Measurements from ENCODE around the gene HDGFL2.

Gene HDGFL2

GRCh38 chr19:4506449-4507149, 34.5 kb downstream of the HDGFL2 start:
- no peak for TF ChIP-seq CTCF (IDR thresholded peaks at IDR 0.05; ENCODE audit: low read depth, low read length, poor library complexity, severe bottlenecking)
- TF ChIP-seq EZH2phosphoT487 (IDR thresholded peaks at IDR 0.05; ENCODE audit: borderline replicate concordance, low read length) = no peak
- Histone ChIP-seq H3K4me2 (ENCODE audit: low read length) (no peak overlapping the region), H3K9me2 (replicated peaks; ENCODE audit: control insufficient read depth, low read length) (no peaks in the 10 kb centered on the region), H3K4me1 (ENCODE audit: control insufficient read depth, low read length) (peaks cover 3% of the 10 kb centered on the region; the same call in 1 of the 2 replicates), H3K9me3 (ENCODE audit: control insufficient read depth, insufficient read depth, low read length) (no peaks in the 10 kb centered on the region), H3K27ac (ENCODE audit: low read depth, low read length) (no peak overlapping the region), H4K20me1 (ENCODE audit: control insufficient read depth, insufficient read depth, low read depth, low read length) (no peaks in the 10 kb centered on the region), H3K27me3 (ENCODE audit: control insufficient read depth, low read length) (no peaks in the 10 kb centered on the region), H3K79me2 (ENCODE audit: control insufficient read depth, low read length) (no peaks in the 10 kb centered on the region), H3K36me3 (ENCODE audit: control insufficient read depth, low read length) (no peaks in the 10 kb centered on the region; the same call in 1 of the 2 replicates), H3F3A (ENCODE audit: control insufficient read depth, insufficient read depth) (no peaks in the 10 kb centered on the region), H3K4me3 (ENCODE audit: low read length) (no peak overlapping the region)

- Histone ChIP-seq H3K4me1 (ENCODE audit: control insufficient read depth, low read length) (peaks cover 3% of the 10 kb centered on the region; the same call in 1 of the 2 replicates), H3K79me2 (ENCODE audit: control insufficient read depth, low read length) (no peaks in the 10 kb centered on the region), H3K27me3 (ENCODE audit: control insufficient read depth, low read length) (no peaks in the 10 kb centered on the region), H3K36me3 (ENCODE audit: control insufficient read depth, low read length) (no peaks in the 10 kb centered on the region; the same call in 1 of the 2 replicates), H3K4me3 (ENCODE audit: low read length) (no peak overlapping the region), H3K27ac (ENCODE audit: low read depth, low read length) (no peak overlapping the region), H3F3A (ENCODE audit: control insufficient read depth, insufficient read depth) (no peaks in the 10 kb centered on the region), H3K9me2 (replicated peaks; ENCODE audit: control insufficient read depth, low read length) (no peaks in the 10 kb centered on the region), H3K9me3 (ENCODE audit: control insufficient read depth, insufficient read depth, low read length) (no peaks in the 10 kb centered on the region), H4K20me1 (ENCODE audit: control insufficient read depth, insufficient read depth, low read depth, low read length) (no peaks in the 10 kb centered on the region), H3K4me2 (ENCODE audit: low read length) (no peak overlapping the region)
- no peak for TF ChIP-seq CTCF (IDR thresholded peaks at IDR 0.05; ENCODE audit: low read depth, low read length, poor library complexity, severe bottlenecking)
- no peak for TF ChIP-seq EZH2phosphoT487 (IDR thresholded peaks at IDR 0.05; ENCODE audit: borderline replicate concordance, low read length)
These were observed 35.0 kb downstream of the HDGFL2 start for GRCh38 chr19:4507150-4507452.

- no peaks in the 10 kb centered on the region for H3K9me2 ChIP-seq (replicated peaks; ENCODE audit: control insufficient read depth, low read length)
- H3K9me3 ChIP-seq (ENCODE audit: control insufficient read depth, insufficient read depth, low read length) = no peaks in the 10 kb centered on the region
These were observed 35.7 kb downstream of the HDGFL2 start for GRCh38 chr19:4507804-4508203.

More at GRCh38 chr19:4507804-4508203, 35.7 kb downstream of the HDGFL2 start:
- TF ChIP-seq CTCF (IDR thresholded peaks at IDR 0.05; ENCODE audit: low read depth, low read length, poor library complexity, severe bottlenecking) (no peak), EZH2phosphoT487 (IDR thresholded peaks at IDR 0.05; ENCODE audit: borderline replicate concordance, low read length) (no peak)
- H3K36me3 ChIP-seq (ENCODE audit: control insufficient read depth, low read length) = no peaks in the 10 kb centered on the region; the same call in 1 of the 2 replicates
- H3K27ac ChIP-seq (ENCODE audit: low read depth, low read length) = no peak overlapping the region
- H3K4me2 ChIP-seq (ENCODE audit: low read length) = no peak overlapping the region
- no peaks in the 10 kb centered on the region for H3K27me3 ChIP-seq (ENCODE audit: control insufficient read depth, low read length)
- H3K4me3 ChIP-seq (ENCODE audit: low read length) = no peak overlapping the region
- H3K4me1 ChIP-seq (ENCODE audit: control insufficient read depth, low read length) = peaks cover 3% of the 10 kb centered on the region; the same call in 1 of the 2 replicates
- no peaks in the 10 kb centered on the region for H3K79me2 ChIP-seq (ENCODE audit: control insufficient read depth, low read length)
- no peaks in the 10 kb centered on the region for H3F3A ChIP-seq (ENCODE audit: control insufficient read depth, insufficient read depth)
- H4K20me1 ChIP-seq (ENCODE audit: control insufficient read depth, insufficient read depth, low read depth, low read length) = no peaks in the 10 kb centered on the region

All from DOHH2 (cell line).